T47D (cell line): ENCODE measurements around the gene PRR14L.
"Not testable (repeated sequence)": the region's sequence is repeated elsewhere in the genome, so short reads cannot be mapped to it uniquely, and the experiment has no call there.

ENCODE experiments used
- DNase-seq, 2 experiments: peaks; one replicate each; pipeline versions ENCODE4 v3.0.0 to v3.0.0-alpha.2; 2011 to 2012; ENCODE audit warnings: low read depth in 1 of 2, low spot score in 1 of 2
- JUND ChIP-seq: IDR thresholded peaks from 2 replicates; pipeline ENCODE4 v1.6.1; 2012; ENCODE audit warnings: low read depth
- in situ Hi-C: cut with HindIII; loops from 2 replicates; pipeline ENCODE4 v1.10.0; 2016; ENCODE audit warnings: low sequenced_read_pairs, low pct_unique_long_range_greater_than_20kb

PRR14L gene

GRCh38 chr22:31691408-31691807 is 58.5 kb downstream of the PRR14L start:
- DNase-seq, result no peak
- TF ChIP-seq JUND, result no peak
- in situ Hi-C loops, result no loop called here

- in situ Hi-C loops, result no loop called here
- peak in 1 of 2 experiments; percentile 17 for DNase-seq
- TF ChIP-seq JUND, result no peak
These were observed 66.5 kb downstream of the PRR14L start for GRCh38 chr22:31683181-31684105.

DNA sequence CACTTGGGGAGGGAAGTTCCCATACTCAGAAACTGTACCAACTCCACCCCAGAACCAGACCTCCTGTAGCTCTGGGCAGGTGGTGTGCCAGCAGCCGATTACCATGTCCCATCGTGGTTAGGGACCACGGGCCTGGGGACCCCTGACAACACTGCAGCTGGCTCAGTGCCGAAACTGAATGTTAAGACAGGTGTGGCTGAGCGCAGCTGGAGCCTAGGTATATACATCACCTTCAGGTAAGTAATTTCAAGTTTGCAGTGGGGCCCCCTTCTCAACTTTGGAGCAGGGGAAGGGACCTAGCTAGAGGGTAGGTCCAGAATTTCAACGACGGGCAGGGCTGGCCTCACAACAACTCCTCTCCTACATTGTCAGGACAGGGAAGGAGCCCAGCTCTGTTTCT is 67.2 kb downstream of the PRR14L start:
- in situ Hi-C loops, result no loop called here
- DNase-seq, result no peak
- TF ChIP-seq JUND, result no peak

- in situ Hi-C loops, result no loop called here
- DNase-seq, result no peak
- TF ChIP-seq JUND, result no peak
These were observed 68.3 kb downstream of the PRR14L start for GRCh38 chr22:31681349-31682345.

GRCh38 chr22:31680861-31681341 is 69.0 kb downstream of the PRR14L start:
- no peak for TF ChIP-seq JUND

DNA sequence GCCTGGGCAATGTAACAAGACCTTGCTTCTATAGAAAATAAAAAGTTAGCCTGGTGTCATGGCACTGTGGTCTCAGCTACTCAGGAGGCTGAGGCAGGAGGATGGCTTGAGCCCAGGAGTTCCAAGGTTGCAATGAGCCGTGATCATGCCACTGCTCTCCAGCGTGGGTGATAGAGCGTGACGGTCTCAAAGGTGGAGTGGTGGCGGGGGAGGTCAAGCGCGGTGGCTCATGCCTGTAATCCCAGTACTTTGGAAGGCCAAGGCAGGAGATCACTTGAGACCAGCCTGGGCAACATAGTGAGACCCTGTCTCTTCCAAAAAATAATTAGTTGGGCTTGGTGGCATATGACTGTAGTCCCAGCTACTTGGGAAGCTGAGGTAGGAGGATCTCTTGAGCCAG is 71.2 kb downstream of the PRR14L start:
- no peak for DNase-seq
- TF ChIP-seq JUND, result no peak
- in situ Hi-C loops, result no loop called here

More at GRCh38 chr22:31680861-31681341, 69.0 kb downstream of the PRR14L start:
- DNase-seq, result no peak
- in situ Hi-C loops, result no loop called here

GRCh38 chr22:31676700-31677099 is 73.2 kb downstream of the PRR14L start:
- TF ChIP-seq JUND, result no peak
- in situ Hi-C loops, result no loop called here
- peak; percentile 21 to 88 for DNase-seq

- DNase-seq, in situ Hi-C loops: not testable (repeated sequence)
These were observed 75.7 kb downstream of the PRR14L start for GRCh38 chr22:31674219-31674618.

DNA sequence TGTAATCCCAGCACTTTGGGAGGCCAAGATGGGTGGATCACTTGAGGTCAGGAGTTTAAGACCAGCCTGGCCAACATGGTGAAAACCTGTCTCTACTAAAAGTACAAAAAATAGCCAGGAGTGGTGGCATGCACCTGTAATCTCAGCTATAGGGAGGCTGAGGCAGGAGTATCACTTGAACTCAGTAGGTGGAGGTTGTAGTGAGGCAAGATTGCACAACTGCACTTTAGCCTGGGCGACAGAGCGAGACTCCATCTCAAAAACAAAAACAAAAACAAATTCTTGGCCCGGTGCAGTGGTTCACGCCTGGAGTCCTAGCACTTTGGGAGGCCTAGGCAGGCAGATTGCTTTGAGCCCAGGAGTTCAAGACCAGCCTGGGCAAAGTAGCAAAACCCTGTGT is 81.1 kb downstream of the PRR14L start:
- in situ Hi-C loops, DNase-seq: not testable (repeated sequence)

DNA sequence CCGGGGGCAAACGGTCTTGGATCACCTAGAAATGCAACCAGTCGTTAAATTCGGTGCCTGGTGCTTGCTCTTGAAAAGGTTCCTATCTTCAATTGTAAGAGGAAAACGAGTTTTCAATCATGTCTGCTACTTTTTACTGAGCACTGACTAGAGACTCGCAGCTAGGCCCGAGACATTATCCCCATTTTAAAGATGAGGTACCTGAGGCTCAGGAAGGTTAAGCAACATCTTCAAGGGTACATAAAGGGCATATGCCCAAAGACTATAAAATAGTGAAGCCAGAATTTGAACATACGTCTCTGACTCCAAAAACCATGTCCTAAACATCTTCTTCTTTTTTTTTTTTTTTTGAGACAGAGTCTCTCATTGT is 87.3 kb downstream of the PRR14L start:
- DNase-seq, result no peak
- TF ChIP-seq JUND, result no peak
- in situ Hi-C loops, result no loop called here

DNA sequence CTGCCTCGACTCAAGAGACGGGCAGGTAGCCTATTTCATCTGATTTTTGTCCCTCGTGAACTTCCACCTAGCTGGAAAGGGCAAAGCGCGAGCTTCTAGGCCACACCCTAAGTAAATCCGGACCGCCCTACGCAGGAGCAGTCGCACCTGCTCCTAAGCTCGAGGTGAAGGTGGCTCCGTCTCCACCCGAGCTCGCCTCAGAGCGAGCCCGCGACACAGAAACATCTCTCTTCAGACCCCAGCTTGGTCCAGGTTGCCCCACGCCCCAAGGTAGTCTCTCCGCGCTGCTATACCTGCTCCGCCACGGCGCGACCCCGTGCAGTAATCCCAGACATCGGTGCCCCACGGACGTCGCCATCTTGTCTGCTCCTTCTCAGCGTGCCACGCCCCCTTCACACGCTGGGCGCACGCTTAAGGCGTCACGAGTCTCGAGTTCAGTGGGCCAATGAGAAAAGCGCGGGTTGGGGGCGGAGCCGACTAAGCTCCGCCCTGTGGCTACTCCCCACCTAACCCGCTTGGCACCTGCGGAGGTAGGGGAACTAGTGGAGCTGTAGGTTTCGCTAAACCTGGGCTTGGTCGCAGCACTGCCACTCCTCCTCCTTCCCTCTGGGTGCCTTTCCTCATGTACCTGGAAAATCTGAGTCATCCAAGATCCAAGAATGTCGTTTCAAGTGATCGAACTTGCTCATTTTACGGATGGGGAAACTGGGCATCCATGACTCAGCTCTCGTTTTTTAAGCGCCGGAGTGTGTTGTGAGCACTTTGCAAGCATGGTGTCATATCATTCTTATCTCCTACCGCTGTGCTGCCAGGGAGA is 87.9 kb downstream of the PRR14L start, which contains the start of gene PISD:
Gene PISD (minus strand): TSS at position 365 of the 817 bp plus-strand sequence. CDS start 7 bp downstream, at position 358.
- no peak for TF ChIP-seq JUND
- in situ Hi-C loops, result no loop called here
- DNase-seq, result peak; percentile 84 to 97

DNA sequence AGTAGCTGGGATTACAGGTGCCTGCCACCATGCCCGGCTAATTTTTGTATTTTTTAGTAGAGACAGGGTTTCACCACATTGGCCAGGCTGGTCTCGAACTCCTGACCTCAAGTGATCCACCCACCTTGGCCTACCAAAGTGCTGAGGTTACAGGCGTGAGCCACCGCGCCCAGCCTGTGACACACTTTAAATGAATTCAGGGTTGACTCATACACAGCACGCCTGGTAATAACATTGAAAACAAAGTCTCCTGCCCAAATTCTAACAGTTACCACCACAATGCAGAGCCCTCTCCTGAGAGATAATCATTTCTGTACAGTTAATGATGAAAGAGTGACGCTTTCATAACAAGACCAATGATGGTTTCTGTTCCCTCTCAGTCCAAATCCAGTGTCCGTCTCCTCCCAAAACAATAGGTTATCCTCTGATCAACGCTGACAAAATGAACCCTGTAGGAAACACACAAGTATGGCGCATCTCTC is 89.0 kb downstream of the PRR14L start:
- in situ Hi-C loops, DNase-seq: not testable (repeated sequence)
